Activated naive CD8-positive, alpha-beta T cell treated with anti-CD3 and anti-CD28 coated beads, Interleukin-2, amount 50 U/mL, for 16 hours (primary cell): Measurements from ENCODE around the gene TRIP13.

Source experiments
- DNase-seq: peaks from one replicate; pipeline ENCODE4 v3.0.0-alpha.2; 2020; ENCODE audit warnings: low read depth, low spot score

Gene TRIP13

GRCh38 chr5:854966-855743 is 37.5 kb upstream of the TRIP13 start:
- no peak for DNase-seq

GRCh38 chr5:855771-856530 is 36.7 kb upstream of the TRIP13 start:
- DNase-seq, result no peak

- no peak for DNase-seq
Measured at GRCh38 chr5:856531-857425, 35.9 kb upstream of the TRIP13 start.

- DNase-seq, result no peak
Measured at GRCh38 chr5:858726-859125, 34.0 kb upstream of the TRIP13 start.

GRCh38 chr5:859391-859790 is 33.3 kb upstream of the TRIP13 start:
- no peak for DNase-seq

- no peak for DNase-seq
Measured at GRCh38 chr5:859798-860296, 32.8 kb upstream of the TRIP13 start.

DNA sequence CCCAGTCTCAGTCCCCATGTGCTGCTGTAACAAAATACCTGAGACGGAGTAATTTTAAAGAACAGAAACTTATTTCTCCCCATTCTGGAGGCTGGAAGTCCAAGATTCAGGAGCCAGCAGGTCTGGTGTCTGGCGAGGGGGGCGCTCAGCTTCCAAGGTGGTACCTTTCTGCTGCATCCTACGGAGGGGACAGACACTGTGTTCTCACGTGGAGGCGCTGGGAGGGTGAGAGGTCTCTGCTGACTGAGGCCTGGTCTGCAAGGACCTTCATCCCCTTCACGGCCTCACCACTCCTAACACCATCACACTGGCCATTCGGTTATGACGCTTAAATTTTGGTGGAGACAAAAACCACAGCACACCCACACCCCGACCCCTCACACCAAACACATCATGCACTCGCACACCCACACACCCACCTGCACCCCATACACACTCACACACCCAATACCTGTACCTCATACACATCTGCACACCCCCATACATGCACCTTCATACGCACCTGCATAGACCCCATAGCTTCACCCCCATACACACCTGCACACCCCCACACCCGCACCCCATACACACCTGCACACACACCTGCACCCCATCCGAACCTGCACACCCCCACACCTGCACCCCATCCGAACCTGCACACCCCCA is 32.1 kb upstream of the TRIP13 start:
- no peak for DNase-seq

- DNase-seq, result no peak
Measured at GRCh38 chr5:861442-862366, 31.0 kb upstream of the TRIP13 start.

DNA sequence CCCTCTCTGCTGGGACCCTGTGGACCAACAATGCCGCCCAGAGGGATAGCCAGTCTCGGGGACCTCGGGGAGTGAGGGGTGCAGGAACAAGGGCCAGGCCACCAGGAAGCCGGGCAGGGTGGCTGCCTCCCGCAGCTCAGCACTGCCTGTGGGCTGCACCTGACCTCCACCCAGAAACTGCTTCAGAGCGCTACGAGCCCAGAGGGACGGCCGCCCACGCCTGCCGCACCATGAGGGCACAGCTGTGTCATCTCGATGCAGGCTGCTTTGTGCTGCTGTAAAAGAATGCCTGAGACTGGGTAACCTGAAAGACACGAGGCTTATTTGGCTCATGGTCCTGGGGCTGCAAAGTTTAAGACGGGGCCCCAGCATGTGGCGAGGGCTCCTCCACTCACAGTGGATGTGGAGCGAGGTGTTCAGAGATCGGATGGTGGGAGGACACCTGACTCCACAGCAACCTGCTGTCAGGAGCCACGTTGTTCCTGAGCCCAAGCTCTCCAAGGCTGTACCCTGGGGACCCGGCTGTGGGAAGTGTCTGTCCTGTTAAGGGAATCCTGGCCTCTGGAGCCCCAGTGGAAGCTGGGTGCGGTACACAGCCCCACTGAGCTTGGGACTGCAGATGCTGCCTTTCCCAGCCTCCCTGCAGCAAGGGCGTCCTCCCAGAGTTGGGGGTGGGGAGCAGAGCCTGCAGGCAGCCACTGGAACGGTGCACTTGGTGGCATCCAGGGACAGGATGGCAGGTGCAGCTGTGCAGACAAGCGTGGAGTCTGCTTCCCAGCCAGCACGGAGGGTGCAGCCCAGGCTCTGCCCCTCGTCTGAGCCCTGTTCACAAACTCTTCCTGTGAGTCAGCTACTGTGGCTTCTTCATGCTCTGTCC is 30.1 kb upstream of the TRIP13 start:
- no peak for DNase-seq

GRCh38 chr5:863244-863805 is 29.4 kb upstream of the TRIP13 start:
- no peak for DNase-seq

DNA sequence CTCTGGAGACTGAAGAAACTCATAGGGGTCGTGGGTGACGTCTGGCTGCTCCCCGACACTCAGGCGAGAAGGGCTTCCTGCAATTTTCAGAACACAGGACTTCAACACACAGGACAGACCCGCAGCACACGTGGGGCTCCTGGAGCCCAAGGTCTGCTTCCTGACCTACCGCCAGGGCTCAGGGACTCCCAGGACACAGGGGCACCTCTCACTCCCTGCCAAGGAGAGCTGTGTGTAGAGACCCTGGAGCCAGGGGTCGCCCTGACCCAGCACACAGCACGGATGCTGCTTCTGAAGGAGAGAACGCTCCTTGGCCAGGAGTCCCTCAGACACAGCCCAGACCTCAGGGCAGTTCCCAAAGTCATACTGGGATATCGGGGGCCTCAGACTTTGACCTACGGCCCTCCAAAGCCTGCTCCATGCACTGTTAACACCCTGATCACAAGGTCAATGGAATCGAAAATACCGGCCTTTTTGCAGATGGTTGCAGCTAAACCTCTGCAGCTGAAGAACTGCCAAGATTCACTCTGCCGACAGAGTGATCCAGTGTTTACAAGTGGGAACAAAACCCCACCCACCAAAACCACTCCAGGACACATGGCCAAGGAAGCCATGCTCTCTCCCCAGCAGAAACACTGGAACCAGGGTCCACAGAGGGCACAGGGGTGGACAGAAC is 28.1 kb upstream of the TRIP13 start:
- no peak for DNase-seq

DNA sequence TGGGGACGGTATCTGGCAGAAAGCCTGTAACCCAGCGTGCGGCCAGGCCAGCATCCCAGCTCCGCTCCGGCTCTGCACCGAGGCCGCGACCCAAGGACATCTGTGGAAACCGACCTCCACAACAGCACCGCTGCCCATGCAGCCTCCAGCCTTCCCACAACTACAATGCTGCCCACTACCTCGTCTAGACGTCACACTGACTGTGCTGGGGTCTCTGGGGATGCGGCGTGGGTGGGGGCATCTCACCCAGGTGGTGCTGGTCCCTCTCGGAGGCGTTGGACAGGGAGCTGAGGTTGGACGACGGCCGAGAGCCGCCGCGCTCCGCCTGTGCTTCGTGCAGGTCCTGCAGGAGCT is 27.5 kb upstream of the TRIP13 start:
- no peak for DNase-seq

DNA sequence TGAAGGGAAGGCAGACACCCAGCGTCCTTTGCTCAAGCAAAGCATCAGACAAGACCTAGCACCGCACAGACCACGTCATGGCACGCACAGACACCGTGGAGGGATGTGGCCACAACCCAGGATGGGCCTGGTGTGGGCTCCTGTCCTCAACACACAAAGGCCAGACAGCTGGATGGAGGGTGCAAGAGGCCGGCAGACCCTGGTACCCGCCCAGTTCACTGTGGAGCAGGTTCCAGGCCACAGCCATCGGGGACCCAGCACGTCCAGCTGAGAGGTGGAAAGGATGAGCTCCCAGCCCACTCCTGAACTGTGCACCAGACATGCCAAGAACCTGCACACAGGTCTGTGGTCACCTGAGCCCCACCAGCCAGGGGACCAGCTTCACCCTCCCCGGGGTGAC is 26.9 kb upstream of the TRIP13 start:
- no peak for DNase-seq

DNA sequence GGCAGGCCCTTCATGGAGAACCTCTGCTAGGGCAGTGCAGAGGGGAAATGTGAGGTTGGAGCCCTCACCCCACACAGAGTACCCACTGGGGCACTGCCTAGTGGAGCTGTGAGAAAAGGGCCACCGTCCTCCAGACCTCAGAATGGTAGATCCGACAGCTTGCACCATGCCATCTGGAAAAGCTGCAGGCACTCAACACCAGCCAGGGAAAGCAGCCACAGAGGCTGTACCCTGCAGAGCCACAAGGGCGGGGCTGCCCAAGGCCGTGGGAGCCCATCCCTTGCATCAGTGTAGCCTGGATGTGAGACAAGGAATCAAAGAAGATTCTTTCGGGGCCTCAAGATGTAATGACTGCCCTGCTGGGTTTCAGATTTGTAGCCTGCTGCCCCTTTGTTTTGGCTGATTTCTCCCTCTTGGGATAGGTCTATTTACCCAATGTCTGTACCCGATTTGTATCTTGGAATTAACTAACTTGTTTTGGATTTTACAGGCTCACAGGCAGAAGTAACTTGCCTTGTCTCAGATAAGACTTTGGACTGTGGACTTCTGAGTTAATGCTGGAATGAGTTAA is 25.3 kb upstream of the TRIP13 start:
- DNase-seq, result no peak

DNA sequence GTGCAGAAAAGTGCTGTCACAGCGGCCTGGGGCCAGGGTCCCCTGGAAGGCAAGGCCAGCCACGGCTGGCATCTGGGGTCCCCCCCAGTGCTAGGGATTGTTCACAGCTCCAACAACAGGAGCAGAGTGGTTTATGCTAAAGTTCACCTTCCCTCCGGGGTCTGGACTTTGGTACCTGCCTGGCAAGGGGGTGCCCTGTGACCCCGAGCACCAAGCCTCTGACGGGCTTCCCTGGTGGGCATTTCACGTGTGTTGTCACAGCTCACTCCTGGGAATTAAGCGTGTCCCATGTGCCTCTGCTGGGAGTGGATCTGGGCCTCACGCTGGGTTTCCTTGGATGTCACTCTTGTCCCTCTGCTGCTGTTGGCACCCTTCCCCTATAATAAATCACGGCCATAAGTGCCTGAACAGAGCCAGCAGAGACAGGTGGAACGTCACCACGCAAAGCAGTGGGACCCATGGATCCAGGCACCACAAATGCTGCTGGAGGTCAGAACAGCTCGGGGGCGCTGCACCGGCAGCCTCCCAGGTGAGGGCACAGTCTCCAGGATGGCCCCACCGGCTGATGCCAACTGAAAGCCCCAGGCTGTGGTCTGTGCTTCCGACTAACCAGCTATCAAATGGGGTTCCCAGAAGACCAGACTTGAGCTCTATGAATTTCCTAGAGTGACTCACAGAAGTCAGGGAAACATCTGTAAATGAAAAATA is 24.1 kb upstream of the TRIP13 start:
- DNase-seq, result no peak

DNA sequence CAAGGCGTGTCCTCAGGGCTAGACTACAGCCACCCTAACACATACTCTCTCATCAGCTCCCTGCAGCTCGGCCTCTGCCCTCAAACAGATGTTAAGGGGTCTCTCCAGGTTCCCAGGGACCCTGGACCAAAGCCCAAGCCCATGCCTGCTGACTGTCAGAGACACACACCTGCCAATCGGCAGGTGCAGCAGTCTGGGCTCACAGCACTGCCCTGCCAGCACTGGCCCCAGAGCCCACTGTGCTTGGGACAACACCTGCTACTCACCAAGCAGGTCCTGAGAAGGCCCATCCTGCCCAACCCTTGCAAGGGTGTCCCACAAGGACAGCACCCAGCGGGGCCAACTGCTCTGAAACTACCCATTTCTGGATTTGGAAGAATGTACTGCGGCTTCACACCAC is 21.7 kb upstream of the TRIP13 start:
- DNase-seq, result no peak

DNA sequence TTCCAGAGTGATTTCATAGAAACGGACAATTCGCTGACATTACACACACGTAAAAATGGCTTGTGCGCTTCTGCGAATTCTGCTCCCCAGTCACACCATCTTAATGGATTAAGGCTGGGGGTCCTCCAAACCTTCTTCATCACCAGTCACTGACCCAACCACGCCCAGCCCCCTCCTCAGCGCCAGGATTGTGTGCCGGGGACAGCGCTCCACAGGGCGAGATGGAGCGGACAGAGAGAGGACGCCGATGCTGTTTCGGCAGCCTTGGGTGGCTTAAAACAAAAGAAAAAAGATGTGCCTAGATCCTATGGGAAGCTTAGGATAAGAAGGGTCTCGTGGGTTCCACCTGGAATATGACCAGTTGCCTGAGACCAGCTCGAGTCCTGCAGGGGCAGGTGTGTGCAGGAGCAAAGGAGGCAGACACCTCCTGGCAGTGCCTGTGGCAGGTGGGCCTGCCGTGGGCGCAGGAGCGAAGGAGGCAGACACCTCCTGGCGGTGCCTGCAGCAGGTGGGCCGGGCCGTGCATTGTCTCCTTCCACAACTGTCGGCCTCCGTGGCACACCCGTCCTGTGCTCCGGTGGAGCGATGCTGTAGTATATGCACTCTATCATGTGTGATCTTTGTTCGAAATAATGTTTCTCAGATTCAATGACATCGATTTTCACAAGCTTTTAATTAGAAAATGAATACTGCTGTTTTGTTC is 20.9 kb upstream of the TRIP13 start:
- no peak for DNase-seq
